GM12878 (cell line): ENCODE results near the gene HSPA12A. TPM values are rescaled to one million over a fixed set of nuclear protein-coding genes. Genes with fewer than 3 reads are reported as not detected.

ENCODE experiments used
- ATAC-seq: fragments of 200-7000 bp; cut with Tn5 transposase; 3 replicates; pipeline ENCODE4 v1.9.1; 2020; ENCODE audit warnings: mild to moderate bottlenecking, moderate library complexity
- BruUV-seq: library from RNA; stranded (reverse); fragments of 400-500 nt; replicated peaks from 2 replicates; lab custom pipeline; 2021; lab: Mats Ljungman, UMichigan
- CTCF ChIA-PET: fragments of 300-600 bp; sonication (Branson Sonifier 250); formaldehyde crosslinking; extraction: SDS; loops from one replicate; lab custom pipeline; 2021; ENCODE audit warnings: inconsistent platforms; lab: Yijun Ruan, JAX
- POLR2A ChIA-PET: fragments of 350-600 bp; formaldehyde crosslinking; extraction: SDS; loops from one replicate; lab custom pipeline; 2021; ENCODE audit warnings: inconsistent platforms; lab: Charles Lee
- RAD21 ChIA-PET: fragments of 300-600 bp; sonication (Branson Sonifier 250); formaldehyde crosslinking; loops from one replicate; lab custom pipeline; 2023; ENCODE audit warnings: antibody characterized with exemption; ENCODE audit not compliant: unreplicated experiment; lab: Charles Lee
- SMC1A ChIA-PET: fragments of 300-600 bp; sonication (Branson Sonifier 250); formaldehyde crosslinking; loops from one replicate; lab custom pipeline; 2023; ENCODE audit not compliant: unreplicated experiment, uncharacterized antibody; lab: Charles Lee
- DNase-seq: peaks from one replicate; pipeline ENCODE4 v3.0.0-alpha.2; 2011; ENCODE audit warnings: low read depth, low spot score
- FAIRE-seq: peaks from 3 replicates; lab custom pipeline; 2011; peaks lifted over from hg19 to GRCh38; lab: Jason Lieb, UNC
- H2AFZ ChIP-seq: 2 replicates; pipeline ENCODE4 v1.6.0; 2011; ENCODE audit warnings: low read depth, low read length, control low read depth; ENCODE audit not compliant: control insufficient read depth
- H3K27ac ChIP-seq: 2 replicates; pipeline ENCODE4 v1.5.1; 2011; ENCODE audit warnings: control low read depth; ENCODE audit not compliant: control insufficient read depth, insufficient read depth
- H3K27me3 ChIP-seq, 2 experiments: replicated peaks in 1 of 2; 2 replicates each; pipeline versions ENCODE4 v1.6.0 to v1.6.1; 2011; ENCODE audit warnings: low read length in 1 of 2; ENCODE audit not compliant: control insufficient read depth in 2 of 2, insufficient read depth in 2 of 2
- H3K36me3 ChIP-seq, 2 experiments: 2 replicates each; pipeline ENCODE4 v1.5.1; 2011; ENCODE audit warnings: low read length in 1 of 2; ENCODE audit not compliant: control insufficient read depth in 2 of 2, insufficient read depth in 2 of 2
- H3K4me1 ChIP-seq: 2 replicates; pipeline ENCODE4 v1.6.1; 2011; ENCODE audit warnings: mild to moderate bottlenecking, low read length, moderate library complexity, mixed read lengths; ENCODE audit not compliant: control insufficient read depth, insufficient read depth
- H3K4me2 ChIP-seq: 2 replicates; pipeline ENCODE4 v1.6.0; 2011; ENCODE audit warnings: control low read depth; ENCODE audit not compliant: control insufficient read depth, insufficient read depth
- H3K4me3 ChIP-seq: fragments of 200-600 bp; sonication (generic); 2 replicates; pipeline ENCODE4 v1.5.1; 2016
- H3K79me2 ChIP-seq: 2 replicates; pipeline ENCODE4 v1.6.0; 2011; ENCODE audit warnings: low read length; ENCODE audit not compliant: control insufficient read depth, insufficient read depth
- H3K9ac ChIP-seq: 2 replicates; pipeline ENCODE4 v1.8.0; 2011; ENCODE audit warnings: low read length, control low read depth, mixed read lengths; ENCODE audit not compliant: control insufficient read depth, insufficient read depth
- H3K9me3 ChIP-seq: replicated peaks from 3 replicates; pipeline ENCODE4 v1.5.1; 2011; ENCODE audit warnings: mild to moderate bottlenecking, low read length; ENCODE audit not compliant: control insufficient read depth, insufficient read depth
- H4K20me1 ChIP-seq: 2 replicates; pipeline ENCODE4 v1.6.0; 2011; ENCODE audit not compliant: control insufficient read depth, insufficient read depth
- BMI1 ChIP-seq: fragments of 450-650 bp; IDR thresholded peaks from 2 replicates; pipeline ENCODE4 v1.6.1; 2016; ENCODE audit warnings: mild to moderate bottlenecking, moderate library complexity, borderline replicate concordance
- HCFC1 ChIP-seq: fragments of 150-350 bp; IDR thresholded peaks from 2 replicates; pipeline ENCODE4 v1.6.1; 2014; ENCODE audit warnings: low read length
- HDAC2 ChIP-seq: fragments of 200-600 bp; sonication (generic); IDR thresholded peaks from 2 replicates; pipeline ENCODE4 v1.6.1; 2017
- NFXL1 ChIP-seq: fragments of 450-650 bp; IDR thresholded peaks from 2 replicates; pipeline ENCODE4 v1.6.1; 2017; ENCODE audit warnings: antibody characterized with exemption, mild to moderate bottlenecking, borderline replicate concordance
- NFYB ChIP-seq: IDR thresholded peaks from 2 replicates; pipeline ENCODE4 v1.6.1; 2011; ENCODE audit warnings: low read depth, mild to moderate bottlenecking, low read length, improper control_type of control experiment, moderate library complexity; ENCODE audit not compliant: insufficient read depth
- POLR2AphosphoS5 ChIP-seq: IDR thresholded peaks from 2 replicates; pipeline ENCODE4 v1.6.1; 2011; ENCODE audit warnings: mild to moderate bottlenecking, low read length, inconsistent platforms
- RAD21 ChIP-seq: IDR thresholded peaks from 2 replicates; pipeline ENCODE4 v1.6.1; 2011; ENCODE audit warnings: mild to moderate bottlenecking, low read depth, low read length, moderate library complexity; ENCODE audit not compliant: insufficient read depth
- RFX5 ChIP-seq: IDR thresholded peaks from 2 replicates; pipeline ENCODE4 v1.6.1; 2011; ENCODE audit warnings: low read depth, low read length, improper control_type of control experiment
- SIX5 ChIP-seq: IDR thresholded peaks from 2 replicates; pipeline ENCODE4 v1.6.1; 2011; ENCODE audit warnings: mild to moderate bottlenecking, low read depth, low read length, moderate library complexity; ENCODE audit not compliant: severe bottlenecking
- SP1 ChIP-seq: IDR thresholded peaks from one replicate; pipeline ENCODE4 v1.6.1; 2011; ENCODE audit warnings: low read depth, low read length
- WRNIP1 ChIP-seq: IDR thresholded peaks from 2 replicates; pipeline ENCODE4 v1.6.1; 2011; ENCODE audit warnings: low read depth, low read length, improper control_type of control experiment, borderline replicate concordance
- WGBS: methylation state at CpG from one replicate; pipeline ENCODE4 v1.1.6; 2016; ENCODE audit warnings: low lambda C conversion rate; ENCODE audit not compliant: insufficient replicate concordance, insufficient coverage; ENCODE audit errors: missing lambda C conversion rate; 5-methylcytosine and 5-hydroxymethylcytosine counted together
- in situ Hi-C: fragments of 300-500 bp; cut with MboI; formaldehyde crosslinking; loops from 9 replicates; pipeline ENCODE4 v1.14.3; 2018; ENCODE audit warnings: mixed read lengths
- intact Hi-C: fragments of 100-400 bp; cut with micrococcal nuclease; formaldehyde crosslinking; loops from one replicate; pipeline ENCODE4 v1.14.2; 2022; ENCODE audit not compliant: unreplicated experiment
- polyA plus RNA-seq, 11 experiments: library from polyadenylated mRNA; depleted of rRNA in 4 of 11; unstranded in 6 of 11; stranded (reverse) in 5 of 11; fragments of >200 nt; fragmentation: Nextera tagmentation in 4 of 11; fragmentation: Illumina TruSeq in 1 of 11; extraction: Ambion mirVana in 4 of 11; extraction: Trizol in 1 of 11; gene quantifications; 1 replicate in 1 of 11; 2 replicates in 10 of 11; pipeline versions ENCODE4 v1.2.1 to v1.2.3, GENCODE V29; 2011 to 2016; ENCODE audit warnings: inconsistent platforms in 2 of 11, missing spikeins in 2 of 11, low read depth in 1 of 11
- total RNA-seq, 4 experiments: library from RNA; depleted of rRNA in 3 of 4; stranded (reverse); fragments of >200 nt in 3 of 4; fragmentation: Illumina TruSeq in 1 of 4; extraction: Trizol in 1 of 4; gene quantifications; 2 replicates each; pipeline versions ENCODE4 v1.2.1 to v1.2.3, GENCODE V29; 2013 to 2021
- TF ChIP-seq, protein P1 (sequence below): IDR thresholded peaks from 2 replicates; pipeline ENCODE4 v1.6.1; 2011; ENCODE audit warnings: low read depth, low read length, improper control_type of control experiment, borderline replicate concordance
- TF ChIP-seq, protein P2 (sequence below): fragments of 450-650 bp; IDR thresholded peaks from 2 replicates; pipeline ENCODE4 v1.6.1; 2018; ENCODE audit warnings: borderline replicate concordance, mild to moderate bottlenecking; ENCODE audit not compliant: partially characterized antibody
- TF ChIP-seq, protein P3 (sequence below): fragments of 450-650 bp; formaldehyde crosslinking; IDR thresholded peaks from 2 replicates; pipeline ENCODE4 v1.5.0; 2022; ENCODE audit warnings: mild to moderate bottlenecking, missing genetic modification characterization

Gene HSPA12A
- total and polyA plus RNA-seq, 10 of the 15 experiments (the other 5 are each of a cell fraction or from before 2014, with no cell fraction given): 0.90 to 20.2 (median 2.8) TPM

DNA sequence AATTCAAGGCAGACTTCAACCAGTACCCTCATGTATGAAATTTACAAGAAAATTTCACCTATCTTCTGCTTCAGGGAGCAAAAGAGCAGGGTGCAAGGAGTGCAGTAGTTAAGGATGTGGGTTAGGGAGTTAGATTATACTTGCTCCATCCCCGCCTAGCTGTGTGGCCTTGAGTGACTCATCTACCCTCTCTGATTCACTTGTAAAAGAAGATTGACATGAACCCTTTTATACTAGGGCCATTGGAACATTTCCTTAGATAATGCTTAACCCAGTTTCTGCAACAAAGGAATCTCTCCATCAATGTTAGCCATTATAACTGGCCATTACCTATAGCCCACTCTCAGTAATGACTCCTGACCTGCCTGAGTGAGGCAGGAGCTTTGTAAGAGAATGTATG is 10.2 kb upstream of the HSPA12A start:
- no peaks in the 10 kb centered on the region for H3K9me3 ChIP-seq
- H3K36me3 ChIP-seq: no peaks in the 10 kb centered on the region
- TF ChIP-seq WRNIP1 (no peak), RFX5 (no peak), HDAC2 (no peak), NFXL1 (no peak), SP1 (no peak), POLR2AphosphoS5 (no peak), BMI1 (no peak), NFYB (no peak), RAD21 (no peak), HCFC1 (no peak), SIX5 (no peak)
- TF ChIP-seq, protein P1, sequence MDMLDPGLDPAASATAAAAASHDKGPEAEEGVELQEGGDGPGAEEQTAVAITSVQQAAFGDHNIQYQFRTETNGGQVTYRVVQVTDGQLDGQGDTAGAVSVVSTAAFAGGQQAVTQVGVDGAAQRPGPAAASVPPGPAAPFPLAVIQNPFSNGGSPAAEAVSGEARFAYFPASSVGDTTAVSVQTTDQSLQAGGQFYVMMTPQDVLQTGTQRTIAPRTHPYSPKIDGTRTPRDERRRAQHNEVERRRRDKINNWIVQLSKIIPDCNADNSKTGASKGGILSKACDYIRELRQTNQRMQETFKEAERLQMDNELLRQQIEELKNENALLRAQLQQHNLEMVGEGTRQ: no peak
- TF ChIP-seq, protein P2, sequence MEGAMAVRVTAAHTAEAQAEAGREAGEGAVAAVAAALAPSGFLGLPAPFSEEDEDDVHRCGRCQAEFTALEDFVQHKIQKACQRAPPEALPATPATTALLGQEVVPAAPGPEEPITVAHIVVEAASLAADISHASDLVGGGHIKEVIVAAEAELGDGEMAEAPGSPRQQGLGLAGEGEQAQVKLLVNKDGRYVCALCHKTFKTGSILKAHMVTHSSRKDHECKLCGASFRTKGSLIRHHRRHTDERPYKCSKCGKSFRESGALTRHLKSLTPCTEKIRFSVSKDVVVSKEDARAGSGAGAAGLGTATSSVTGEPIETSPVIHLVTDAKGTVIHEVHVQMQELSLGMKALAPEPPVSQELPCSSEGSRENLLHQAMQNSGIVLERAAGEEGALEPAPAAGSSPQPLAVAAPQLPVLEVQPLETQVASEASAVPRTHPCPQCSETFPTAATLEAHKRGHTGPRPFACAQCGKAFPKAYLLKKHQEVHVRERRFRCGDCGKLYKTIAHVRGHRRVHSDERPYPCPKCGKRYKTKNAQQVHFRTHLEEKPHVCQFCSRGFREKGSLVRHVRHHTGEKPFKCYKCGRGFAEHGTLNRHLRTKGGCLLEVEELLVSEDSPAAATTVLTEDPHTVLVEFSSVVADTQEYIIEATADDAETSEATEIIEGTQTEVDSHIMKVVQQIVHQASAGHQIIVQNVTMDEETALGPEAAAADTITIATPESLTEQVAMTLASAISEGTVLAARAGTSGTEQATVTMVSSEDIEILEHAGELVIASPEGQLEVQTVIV: no peak
- TF ChIP-seq, protein P3, sequence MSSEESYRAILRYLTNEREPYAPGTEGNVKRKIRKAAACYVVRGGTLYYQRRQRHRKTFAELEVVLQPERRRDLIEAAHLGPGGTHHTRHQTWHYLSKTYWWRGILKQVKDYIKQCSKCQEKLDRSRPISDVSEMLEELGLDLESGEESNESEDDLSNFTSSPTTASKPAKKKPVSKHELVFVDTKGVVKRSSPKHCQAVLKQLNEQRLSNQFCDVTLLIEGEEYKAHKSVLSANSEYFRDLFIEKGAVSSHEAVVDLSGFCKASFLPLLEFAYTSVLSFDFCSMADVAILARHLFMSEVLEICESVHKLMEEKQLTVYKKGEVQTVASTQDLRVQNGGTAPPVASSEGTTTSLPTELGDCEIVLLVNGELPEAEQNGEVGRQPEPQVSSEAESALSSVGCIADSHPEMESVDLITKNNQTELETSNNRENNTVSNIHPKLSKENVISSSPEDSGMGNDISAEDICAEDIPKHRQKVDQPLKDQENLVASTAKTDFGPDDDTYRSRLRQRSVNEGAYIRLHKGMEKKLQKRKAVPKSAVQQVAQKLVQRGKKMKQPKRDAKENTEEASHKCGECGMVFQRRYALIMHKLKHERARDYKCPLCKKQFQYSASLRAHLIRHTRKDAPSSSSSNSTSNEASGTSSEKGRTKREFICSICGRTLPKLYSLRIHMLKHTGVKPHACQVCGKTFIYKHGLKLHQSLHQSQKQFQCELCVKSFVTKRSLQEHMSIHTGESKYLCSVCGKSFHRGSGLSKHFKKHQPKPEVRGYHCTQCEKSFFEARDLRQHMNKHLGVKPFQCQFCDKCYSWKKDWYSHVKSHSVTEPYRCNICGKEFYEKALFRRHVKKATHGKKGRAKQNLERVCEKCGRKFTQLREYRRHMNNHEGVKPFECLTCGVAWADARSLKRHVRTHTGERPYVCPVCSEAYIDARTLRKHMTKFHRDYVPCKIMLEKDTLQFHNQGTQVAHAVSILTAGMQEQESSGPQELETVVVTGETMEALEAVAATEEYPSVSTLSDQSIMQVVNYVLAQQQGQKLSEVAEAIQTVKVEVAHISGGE (CRISPR knock-in tag): no peak
- ATAC-seq (no peak), FAIRE-seq (no peak), DNase-seq (no peak)
- H2AFZ ChIP-seq: no peak overlapping the region
- BruUV-seq: no TSS peak
- POLR2A ChIA-PET: no interaction called here
- no peaks in the 10 kb centered on the region for H3K4me1 ChIP-seq
- no peak overlapping the region for H3K9ac ChIP-seq
- H3K4me2 ChIP-seq: no peak overlapping the region
- no peaks in the 10 kb centered on the region for H3K79me2 ChIP-seq
- RAD21 ChIA-PET: no interaction called here
- in situ Hi-C loops (no loop called here), intact Hi-C loops (no loop called here)
- 0% methylated on average over 1 of the region's 1 CpG for WGBS
- no peak overlapping the region for H3K27ac ChIP-seq
- SMC1A ChIA-PET: no interaction called here
- no peak overlapping the region for H3K4me3 ChIP-seq
- H3K27me3 ChIP-seq: no peaks in the 10 kb centered on the region; a peak in 1 of 4 replicates
- CTCF ChIA-PET: no interaction called here
- no peaks in the 10 kb centered on the region for H4K20me1 ChIP-seq
